B cell (primary cell): ENCODE measurements around the gene GPR78.

Experiments used
- EZH2 ChIP-seq: IDR thresholded peaks from 2 replicates; pipeline ENCODE4 v1.6.1; 2012; ENCODE audit warnings: borderline replicate concordance, low read depth, mild to moderate bottlenecking, moderate library complexity, low read length; ENCODE audit not compliant: insufficient read depth, poor library complexity, severe bottlenecking
- TF ChIP-seq, protein P1 (sequence below): fragments of 200-600 bp; IDR thresholded peaks from one replicate; pipeline ENCODE4 v1.8.0; 2022; ENCODE audit warnings: antibody characterized with exemption, mild to moderate bottlenecking

DNA sequence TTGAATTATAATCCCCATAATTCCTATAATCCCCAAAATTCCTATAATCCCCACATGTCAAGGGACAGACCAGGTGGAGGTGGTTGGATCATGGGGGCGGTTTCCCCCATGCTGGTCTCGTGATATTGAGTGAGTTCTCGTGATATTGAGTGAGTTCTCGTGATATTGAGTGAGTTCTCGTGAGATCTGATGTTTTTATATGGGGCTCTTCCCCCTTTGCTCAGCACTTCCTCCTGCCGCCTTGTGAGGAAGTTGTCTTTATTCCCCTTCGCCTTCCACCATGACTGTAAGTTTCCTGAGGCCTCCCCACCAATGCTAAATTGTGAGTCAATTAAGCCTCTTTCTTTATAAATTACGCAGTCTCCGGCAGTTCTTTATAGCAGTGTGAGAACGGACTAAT lies 36.6 kb upstream of the GPR78 start:
- TF ChIP-seq, protein P1, sequence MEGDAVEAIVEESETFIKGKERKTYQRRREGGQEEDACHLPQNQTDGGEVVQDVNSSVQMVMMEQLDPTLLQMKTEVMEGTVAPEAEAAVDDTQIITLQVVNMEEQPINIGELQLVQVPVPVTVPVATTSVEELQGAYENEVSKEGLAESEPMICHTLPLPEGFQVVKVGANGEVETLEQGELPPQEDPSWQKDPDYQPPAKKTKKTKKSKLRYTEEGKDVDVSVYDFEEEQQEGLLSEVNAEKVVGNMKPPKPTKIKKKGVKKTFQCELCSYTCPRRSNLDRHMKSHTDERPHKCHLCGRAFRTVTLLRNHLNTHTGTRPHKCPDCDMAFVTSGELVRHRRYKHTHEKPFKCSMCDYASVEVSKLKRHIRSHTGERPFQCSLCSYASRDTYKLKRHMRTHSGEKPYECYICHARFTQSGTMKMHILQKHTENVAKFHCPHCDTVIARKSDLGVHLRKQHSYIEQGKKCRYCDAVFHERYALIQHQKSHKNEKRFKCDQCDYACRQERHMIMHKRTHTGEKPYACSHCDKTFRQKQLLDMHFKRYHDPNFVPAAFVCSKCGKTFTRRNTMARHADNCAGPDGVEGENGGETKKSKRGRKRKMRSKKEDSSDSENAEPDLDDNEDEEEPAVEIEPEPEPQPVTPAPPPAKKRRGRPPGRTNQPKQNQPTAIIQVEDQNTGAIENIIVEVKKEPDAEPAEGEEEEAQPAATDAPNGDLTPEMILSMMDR: no peak
- no peak for TF ChIP-seq EZH2
